AG09319 (cell line): ENCODE results near the gene TOR3A.

Source experiments
- DNase-seq: peaks from one replicate; pipeline ENCODE4 v3.0.0-alpha.2; 2010; ENCODE audit warnings: low read depth; ENCODE audit errors: extremely low read depth
- CTCF ChIP-seq: IDR thresholded peaks from 2 replicates; pipeline ENCODE4 v1.5.1; 2011; ENCODE audit warnings: low read depth, mild to moderate bottlenecking, inconsistent platforms, low read length, moderate library complexity

The TOR3A gene

GRCh38 chr1:179042700-179043099 lies 39.2 kb upstream of the TOR3A start:
- TF ChIP-seq CTCF = no peak
- DNase-seq = no peak

GRCh38 chr1:179043266-179043665 lies 38.6 kb upstream of the TOR3A start:
- no peak for DNase-seq
- no peak for TF ChIP-seq CTCF

GRCh38 chr1:179043907-179044306 lies 38.0 kb upstream of the TOR3A start:
- DNase-seq = no peak
- TF ChIP-seq CTCF = no peak

- no peak for TF ChIP-seq CTCF
- no peak for DNase-seq
Measured at GRCh38 chr1:179046808-179047635, 34.8 kb upstream of the TOR3A start.

- no peak for TF ChIP-seq CTCF
- DNase-seq = no peak
Measured at GRCh38 chr1:179047636-179047997, 34.3 kb upstream of the TOR3A start.

- DNase-seq = no peak
- no peak for TF ChIP-seq CTCF
Measured at GRCh38 chr1:179048339-179049124, 33.3 kb upstream of the TOR3A start.

GRCh38 chr1:179052776-179053175 lies 29.1 kb upstream of the TOR3A start:
- DNase-seq = no peak
- TF ChIP-seq CTCF = no peak
